ENCODE data around the gene ACVR1C. TPM values are rescaled to one million over a fixed set of nuclear protein-coding genes. Genes with fewer than 3 reads are reported as not detected.

The ACVR1C gene
- total and polyA plus RNA-seq, 2 donors (not counting 1 experiment from before 2014, with no cell fraction given): 0.24 to 0.52 TPM

DNA sequence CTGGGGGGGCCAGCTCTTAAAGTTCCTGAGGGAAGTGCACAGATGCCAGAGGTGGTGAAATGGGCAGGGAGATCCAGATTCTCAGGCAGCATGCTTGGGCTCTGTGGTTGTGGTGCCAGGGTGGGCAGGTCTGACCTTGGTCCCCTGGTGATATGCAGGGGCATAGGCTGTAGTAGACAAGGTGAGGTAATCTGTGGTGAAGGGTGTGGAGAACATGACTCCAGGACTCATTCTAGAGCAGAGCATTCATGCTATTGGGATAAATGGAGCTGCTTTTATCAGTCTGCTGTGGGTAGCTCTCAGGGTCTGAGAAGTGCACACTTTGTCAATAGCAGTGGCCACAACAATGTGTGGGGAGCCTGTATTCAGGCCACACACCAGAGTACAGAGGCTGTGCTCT lies 16.9 kb downstream of the ACVR1C start:
- H3K4me3 Mint-ChIP-seq: no peak overlapping the region
- no peaks in the 10 kb centered on the region for H3K36me3 ChIP-seq (replicated peaks in 1 of 2; ENCODE audit: control extremely low read depth in 1 of 2, control insufficient read depth in 1 of 2, extremely low read depth in 1 of 2, insufficient read depth in 2 of 2, low read length in 1 of 2)
- H3K4me3 ChIP-seq (ENCODE audit: control extremely low read depth in 1 of 5, extremely low read depth in 1 of 5, insufficient read depth in 1 of 5, low read depth in 2 of 5, low read length in 4 of 5): no peak overlapping the region
- no peak overlapping the region for H3K9ac ChIP-seq (ENCODE audit: low read length)
- peaks cover 0 to 7% (median 6%) of the 10 kb centered on the region in 4 experiments for H3K27me3 ChIP-seq (replicated peaks in 1 of 4; ENCODE audit: control extremely low read depth in 1 of 4, control insufficient read depth in 3 of 4, insufficient read depth in 4 of 4, low read length in 3 of 4)
- no peak overlapping the region for H3K27ac ChIP-seq (ENCODE audit: low read length in 2 of 2)
- H3K9me3 ChIP-seq (ENCODE audit: control extremely low read depth in 1 of 3, control insufficient read depth in 2 of 3, insufficient read depth in 1 of 3, low read length in 2 of 3): peaks cover 1 to 13% (median 3%) of the 10 kb centered on the region in 3 donors
- no peaks in the 10 kb centered on the region for H4K20me1 ChIP-seq (ENCODE audit: control insufficient read depth, insufficient read depth, low read length, poor library complexity, severe bottlenecking)
- no peaks in the 10 kb centered on the region for H3K79me2 ChIP-seq (ENCODE audit: control insufficient read depth, insufficient read depth, low read length)
- no peaks in the 10 kb centered on the region for H3K4me1 ChIP-seq (ENCODE audit: control insufficient read depth in 2 of 2, insufficient read depth in 2 of 2, low read length in 2 of 2)
- no peak overlapping the region for H3K27ac Mint-ChIP-seq
- intact Hi-C loops (cut with micrococcal nuclease): no loop called here
- no peaks in the 10 kb centered on the region for H3K4me1 Mint-ChIP-seq
- H2AFZ ChIP-seq (ENCODE audit: insufficient read depth, low read depth, low read length, poor library complexity, severe bottlenecking): no peak overlapping the region
- POLR2A ChIA-PET: no interaction called here
- TF ChIP-seq, protein P1, sequence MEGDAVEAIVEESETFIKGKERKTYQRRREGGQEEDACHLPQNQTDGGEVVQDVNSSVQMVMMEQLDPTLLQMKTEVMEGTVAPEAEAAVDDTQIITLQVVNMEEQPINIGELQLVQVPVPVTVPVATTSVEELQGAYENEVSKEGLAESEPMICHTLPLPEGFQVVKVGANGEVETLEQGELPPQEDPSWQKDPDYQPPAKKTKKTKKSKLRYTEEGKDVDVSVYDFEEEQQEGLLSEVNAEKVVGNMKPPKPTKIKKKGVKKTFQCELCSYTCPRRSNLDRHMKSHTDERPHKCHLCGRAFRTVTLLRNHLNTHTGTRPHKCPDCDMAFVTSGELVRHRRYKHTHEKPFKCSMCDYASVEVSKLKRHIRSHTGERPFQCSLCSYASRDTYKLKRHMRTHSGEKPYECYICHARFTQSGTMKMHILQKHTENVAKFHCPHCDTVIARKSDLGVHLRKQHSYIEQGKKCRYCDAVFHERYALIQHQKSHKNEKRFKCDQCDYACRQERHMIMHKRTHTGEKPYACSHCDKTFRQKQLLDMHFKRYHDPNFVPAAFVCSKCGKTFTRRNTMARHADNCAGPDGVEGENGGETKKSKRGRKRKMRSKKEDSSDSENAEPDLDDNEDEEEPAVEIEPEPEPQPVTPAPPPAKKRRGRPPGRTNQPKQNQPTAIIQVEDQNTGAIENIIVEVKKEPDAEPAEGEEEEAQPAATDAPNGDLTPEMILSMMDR (IDR thresholded peaks at IDR 0.05): no peak
- no peak for TF ChIP-seq EZH2 (IDR thresholded peaks at IDR 0.05; ENCODE audit: borderline replicate concordance, insufficient read depth, low read depth, low read length, poor library complexity, severe bottlenecking)
- H3K9me3 Mint-ChIP-seq (ENCODE audit: insufficient read depth): peaks cover 4% of the 10 kb centered on the region
- ATAC-seq (ENCODE audit: low read depth) (no peak), DNase-seq (no peak)
- H3K27me3 Mint-ChIP-seq: peaks cover 53% of the 10 kb centered on the region
- CTCF ChIA-PET: interaction anchor here (0.6 kb wide), 1 partner anchor 295 kb away, joined by 3 read pairs; no protein-coding TSS in a partner anchor
- no peak overlapping the region for H3K4me2 ChIP-seq (replicated peaks; ENCODE audit: low read depth, low read length, poor library complexity, severe bottlenecking)

- Histone ChIP-seq H2AFZ (ENCODE audit: insufficient read depth, low read depth, low read length, poor library complexity, severe bottlenecking) (no peak overlapping the region), H3K36me3 (replicated peaks in 1 of 2; ENCODE audit: control extremely low read depth in 1 of 2, control insufficient read depth in 1 of 2, extremely low read depth in 1 of 2, insufficient read depth in 2 of 2, low read length in 1 of 2) (no peaks in the 10 kb centered on the region), H3K4me1 (ENCODE audit: control insufficient read depth in 2 of 2, insufficient read depth in 2 of 2, low read length in 2 of 2) (no peaks in the 10 kb centered on the region), H4K20me1 (ENCODE audit: control insufficient read depth, insufficient read depth, low read length, poor library complexity, severe bottlenecking) (no peaks in the 10 kb centered on the region), H3K9me3 (ENCODE audit: control extremely low read depth in 1 of 3, control insufficient read depth in 2 of 3, insufficient read depth in 1 of 3, low read length in 2 of 3) (peaks cover 1 to 13% (median 3%) of the 10 kb centered on the region in 3 donors), H3K27me3 (replicated peaks in 1 of 4; ENCODE audit: control extremely low read depth in 1 of 4, control insufficient read depth in 3 of 4, insufficient read depth in 4 of 4, low read length in 3 of 4) (peaks cover 0 to 7% (median 5%) of the 10 kb centered on the region in 4 experiments), H3K4me3 (ENCODE audit: control extremely low read depth in 1 of 5, extremely low read depth in 1 of 5, insufficient read depth in 1 of 5, low read depth in 2 of 5, low read length in 4 of 5) (no peak overlapping the region), H3K27ac (ENCODE audit: low read length in 2 of 2) (no peak overlapping the region), H3K4me2 (replicated peaks; ENCODE audit: low read depth, low read length, poor library complexity, severe bottlenecking) (no peak overlapping the region), H3K9ac (ENCODE audit: low read length) (no peak overlapping the region), H3K79me2 (ENCODE audit: control insufficient read depth, insufficient read depth, low read length) (no peaks in the 10 kb centered on the region)
- H3K4me1 Mint-ChIP-seq: no peaks in the 10 kb centered on the region
- intact Hi-C loops (cut with micrococcal nuclease): no loop called here
- ChIA-PET POLR2A (no interaction called here), CTCF (interaction anchor here (0.6 kb wide), 1 partner anchor 295 kb away, joined by 3 read pairs; no protein-coding TSS in a partner anchor)
- no peak overlapping the region for H3K4me3 Mint-ChIP-seq
- DNase-seq: no peak
- TF ChIP-seq, protein P1 (IDR thresholded peaks at IDR 0.05): no peak
- no peak for TF ChIP-seq EZH2 (IDR thresholded peaks at IDR 0.05; ENCODE audit: borderline replicate concordance, insufficient read depth, low read depth, low read length, poor library complexity, severe bottlenecking)
- H3K9me3 Mint-ChIP-seq (ENCODE audit: insufficient read depth): peaks cover 4% of the 10 kb centered on the region
- WGBS (ENCODE audit: insufficient coverage): 93% methylated on average over 4 of the region's 4 CpGs
- no peak overlapping the region for H3K27ac Mint-ChIP-seq
- no peak for ATAC-seq (ENCODE audit: low read depth)
- peaks cover 49% of the 10 kb centered on the region for H3K27me3 Mint-ChIP-seq
These were observed 17.6 kb downstream of the ACVR1C start for GRCh38 chr2:157611110-157611509.
